B cell (primary cell): Measurements from ENCODE around the gene KCNJ6. TPM values are rescaled to one million over a fixed set of nuclear protein-coding genes. Genes with fewer than 3 reads are reported as not detected.

Experiments used
- ATAC-seq: fragments of 200-7000 bp; cut with Tn5 transposase; one replicate; pipeline ENCODE4 v1.10.0; 2021; ENCODE audit warnings: low read depth, mild to moderate bottlenecking, moderate number of reproducible peaks, moderate library complexity
- CTCF ChIA-PET: fragments of 350-600 bp; sonication (Branson Sonifier 250); formaldehyde crosslinking; loops from one replicate; lab custom pipeline; 2021; ENCODE audit warnings: antibody characterized with exemption, inconsistent platforms; lab: Charles Lee
- POLR2A ChIA-PET: fragments of 350-600 bp; sonication (Branson Sonifier 250); formaldehyde crosslinking; loops from one replicate; lab custom pipeline; 2021; ENCODE audit warnings: antibody characterized with exemption; lab: Charles Lee
- DNase-seq: peaks from one replicate; pipeline ENCODE4 v3.0.0; 2013
- H2AFZ ChIP-seq: 2 replicates; pipeline ENCODE4 v1.6.1; 2012; ENCODE audit warnings: mild to moderate bottlenecking, low read depth, low read length; ENCODE audit not compliant: insufficient read depth, poor library complexity, severe bottlenecking
- H3K27ac ChIP-seq, 2 donors: 1 replicate in 1 of 2; 2 replicates in 1 of 2; pipeline ENCODE4 v1.5.1; 2012 to 2013; ENCODE audit warnings: low read length in 2 of 2, mild to moderate bottlenecking in 2 of 2, moderate library complexity in 1 of 2
- H3K27me3 ChIP-seq, 4 experiments: fragments of 200-600 bp in 1 of 4; sonication (generic) in 1 of 4; replicated peaks in 1 of 4; 1 replicate in 2 of 4; 2 replicates in 2 of 4; pipeline versions ENCODE4 v1.6.1 to v1.7.0; 2013 to 2016; ENCODE audit warnings: low read length in 3 of 4, mild to moderate bottlenecking in 2 of 4, mixed read lengths in 1 of 4, moderate library complexity in 1 of 4; ENCODE audit not compliant: insufficient read depth in 4 of 4, control insufficient read depth in 3 of 4; ENCODE audit errors: control extremely low read depth in 1 of 4
- H3K36me3 ChIP-seq, 2 experiments: replicated peaks in 1 of 2; 1 replicate in 1 of 2; 2 replicates in 1 of 2; pipeline versions ENCODE4 v1.6.1 to v1.7.1; 2013; ENCODE audit warnings: low read length in 1 of 2; ENCODE audit not compliant: insufficient read depth in 2 of 2, control insufficient read depth in 1 of 2; ENCODE audit errors: control extremely low read depth in 1 of 2, extremely low read depth in 1 of 2
- H3K4me1 ChIP-seq, 2 donors: fragments of 200-600 bp in 1 of 2; sonication (generic) in 1 of 2; 1 replicate in 1 of 2; 2 replicates in 1 of 2; pipeline versions ENCODE4 v1.5.1 to v1.6.1; 2013 to 2017; ENCODE audit warnings: low read length in 2 of 2; ENCODE audit not compliant: control insufficient read depth in 2 of 2, insufficient read depth in 2 of 2
- H3K4me2 ChIP-seq: replicated peaks from 2 replicates; pipeline ENCODE3; 2012; ENCODE audit warnings: mild to moderate bottlenecking, low read depth, low read length; ENCODE audit not compliant: poor library complexity, severe bottlenecking
- H3K4me3 ChIP-seq, 5 experiments: fragments of 200-600 bp in 1 of 5; sonication (generic) in 1 of 5; 1 replicate in 3 of 5; 2 replicates in 2 of 5; pipeline versions ENCODE4 v1.5.1 to v1.7.0; 2011 to 2016; ENCODE audit warnings: low read length in 4 of 5, mild to moderate bottlenecking in 4 of 5, low read depth in 2 of 5, control low read depth in 1 of 5, moderate library complexity in 1 of 5; ENCODE audit not compliant: insufficient read depth in 1 of 5; ENCODE audit errors: control extremely low read depth in 1 of 5, extremely low read depth in 1 of 5
- H3K79me2 ChIP-seq: fragments of 200-600 bp; sonication (generic); one replicate; pipeline ENCODE4 v1.6.0; 2016; ENCODE audit warnings: low read length; ENCODE audit not compliant: control insufficient read depth, insufficient read depth
- H3K9ac ChIP-seq: fragments of 200-600 bp; sonication (generic); 2 replicates; pipeline ENCODE4 v1.6.1; 2017; ENCODE audit warnings: mild to moderate bottlenecking, low read length, moderate library complexity
- H3K9me3 ChIP-seq, 3 donors: one replicate each; pipeline versions ENCODE4 v1.6.1 to v1.7.1; 2013; ENCODE audit warnings: low read length in 2 of 3; ENCODE audit not compliant: control insufficient read depth in 2 of 3, insufficient read depth in 1 of 3; ENCODE audit errors: control extremely low read depth in 1 of 3
- H4K20me1 ChIP-seq: 2 replicates; pipeline ENCODE4 v1.6.0; 2012; ENCODE audit warnings: mild to moderate bottlenecking, low read length; ENCODE audit not compliant: insufficient read depth, control insufficient read depth, poor library complexity, severe bottlenecking
- H3K27ac Mint-ChIP-seq: one replicate; pipeline ENCODE4 v1.8.0; 2021; ENCODE audit warnings: mixed read lengths
- H3K27me3 Mint-ChIP-seq: one replicate; pipeline ENCODE4 v1.8.0; 2021; ENCODE audit warnings: mixed read lengths
- H3K4me1 Mint-ChIP-seq: one replicate; pipeline ENCODE4 v1.8.0; 2021; ENCODE audit warnings: mixed read lengths
- H3K4me3 Mint-ChIP-seq: one replicate; pipeline ENCODE4 v1.8.0; 2021; ENCODE audit warnings: mixed read lengths
- H3K9me3 Mint-ChIP-seq: one replicate; pipeline ENCODE4 v1.8.0; 2022; ENCODE audit warnings: mixed read lengths; ENCODE audit not compliant: insufficient read depth
- CTCF ChIP-seq: fragments of 200-600 bp; IDR thresholded peaks from one replicate; pipeline ENCODE4 v1.8.0; 2022; ENCODE audit warnings: antibody characterized with exemption, mild to moderate bottlenecking
- EZH2 ChIP-seq: IDR thresholded peaks from 2 replicates; pipeline ENCODE4 v1.6.1; 2012; ENCODE audit warnings: borderline replicate concordance, low read depth, mild to moderate bottlenecking, moderate library complexity, low read length; ENCODE audit not compliant: insufficient read depth, poor library complexity, severe bottlenecking
- WGBS: methylation state at CpG from one replicate; pipeline ENCODE4 v1.1.5; 2013; ENCODE audit warnings: missing lambda C conversion rate; ENCODE audit not compliant: insufficient coverage; 5-methylcytosine and 5-hydroxymethylcytosine counted together
- intact Hi-C: fragments of 100-400 bp; cut with micrococcal nuclease; formaldehyde crosslinking; loops from one replicate; pipeline ENCODE4 v1.10.0; 2022
- polyA plus RNA-seq: library from polyadenylated mRNA; depleted of rRNA; stranded (reverse); fragments of >200 nt; gene quantifications from 2 replicates; pipeline ENCODE4 v1.2.3, GENCODE V29; 2012
- total RNA-seq, 2 donors: library from RNA; stranded (reverse); fragments of 120-200 nt in 1 of 2; gene quantifications; 1 replicate in 1 of 2; 2 replicates in 1 of 2; pipeline versions ENCODE4 v1.2.3 to v1.2.4, GENCODE V29; 2013 to 2022

KCNJ6 gene
- total and polyA plus RNA-seq, 2 donors (not counting 1 experiment from before 2014, with no cell fraction given) = not detected

- no peaks in the 10 kb centered on the region for H3K27me3 Mint-ChIP-seq
Observed at GRCh38 chr21:37748351-37748750, 167.9 kb downstream of the KCNJ6 start.

GRCh38 chr21:37746849-37747248 lies 169.4 kb downstream of the KCNJ6 start:
- no peak for ATAC-seq
- Histone ChIP-seq H3K9ac (no peak overlapping the region), H3K9me3 (no peaks in the 10 kb centered on the region), H3K36me3 (no peaks in the 10 kb centered on the region), H3K79me2 (no peaks in the 10 kb centered on the region), H3K4me3 (no peak overlapping the region), H4K20me1 (no peaks in the 10 kb centered on the region), H3K4me1 (no peaks in the 10 kb centered on the region), H2AFZ (no peak overlapping the region), H3K27ac (no peak overlapping the region), H3K4me2 (no peak overlapping the region), H3K27me3 (no peaks in the 10 kb centered on the region)
- CTCF ChIA-PET = no interaction called here
- no peaks in the 10 kb centered on the region for H3K27me3 Mint-ChIP-seq
- POLR2A ChIA-PET = no interaction called here
- no peak for DNase-seq
- 93% methylated on average over 1 of the region's 2 CpGs for WGBS
- no peak overlapping the region for H3K27ac Mint-ChIP-seq
- no peaks in the 10 kb centered on the region for H3K4me1 Mint-ChIP-seq
- TF ChIP-seq EZH2 = no peak
- no peak for TF ChIP-seq CTCF
- H3K9me3 Mint-ChIP-seq = peaks cover 3% of the 10 kb centered on the region
- H3K4me3 Mint-ChIP-seq = no peak overlapping the region
- intact Hi-C loops = no loop called here

More at GRCh38 chr21:37748351-37748750, 167.9 kb downstream of the KCNJ6 start:
- Histone ChIP-seq H3K27ac (no peak overlapping the region), H3K79me2 (no peaks in the 10 kb centered on the region), H3K9me3 (no peaks in the 10 kb centered on the region), H4K20me1 (no peaks in the 10 kb centered on the region), H3K9ac (no peak overlapping the region), H3K4me1 (no peaks in the 10 kb centered on the region), H3K27me3 (no peaks in the 10 kb centered on the region), H3K4me2 (no peak overlapping the region), H2AFZ (no peak overlapping the region), H3K4me3 (no peak overlapping the region), H3K36me3 (no peaks in the 10 kb centered on the region)
- ATAC-seq (no peak), DNase-seq (no peak)
- Mint-ChIP-seq H3K4me1 (no peaks in the 10 kb centered on the region), H3K9me3 (peaks cover 3% of the 10 kb centered on the region), H3K4me3 (no peak overlapping the region), H3K27ac (no peak overlapping the region)
- intact Hi-C loops = no loop called here
- no peak for TF ChIP-seq CTCF
- no peak for TF ChIP-seq EZH2
- WGBS = 81% methylated on average over 3 of the region's 3 CpGs
- ChIA-PET CTCF (interaction anchor here (0.8 kb wide), 1 partner anchor 15 kb away, joined by 3 read pairs; no protein-coding TSS in a partner anchor), POLR2A (no interaction called here)
